Activated naive CD4-positive, alpha-beta T cell treated with anti-CD3 and anti-CD28 coated beads, Interleukin-2, amount 50 U/mL, for 24 hours (primary cell): ENCODE results near the gene GPC1.

Experiments used
- H3K27ac Mint-ChIP-seq: one replicate; pipeline ENCODE4 v1.8.0; 2021; ENCODE audit warnings: mild to moderate bottlenecking, mixed read lengths
- H3K27me3 Mint-ChIP-seq: one replicate; pipeline ENCODE4 v1.8.0; 2021; ENCODE audit warnings: mixed read lengths
- H3K36me3 Mint-ChIP-seq: one replicate; pipeline ENCODE4 v1.8.0; 2021; ENCODE audit warnings: mixed read lengths
- H3K4me1 Mint-ChIP-seq: one replicate; pipeline ENCODE4 v1.8.0; 2021; ENCODE audit warnings: mixed read lengths
- H3K4me3 Mint-ChIP-seq: one replicate; pipeline ENCODE4 v1.8.0; 2021; ENCODE audit warnings: mild to moderate bottlenecking, mixed read lengths
- H3K9me3 Mint-ChIP-seq: one replicate; pipeline ENCODE4 v1.8.0; 2021; ENCODE audit warnings: mixed read lengths

The GPC1 gene

GRCh38 chr2:240440251-240440650 is 4.8 kb downstream of the GPC1 start:
- Mint-ChIP-seq H3K27ac (no peak overlapping the region), H3K4me1 (no peaks in the 10 kb centered on the region), H3K27me3 (peaks cover 6% of the 10 kb centered on the region), H3K9me3 (no peaks in the 10 kb centered on the region), H3K4me3 (no peak overlapping the region), H3K36me3 (no peaks in the 10 kb centered on the region)

- H3K9me3 Mint-ChIP-seq, result no peaks in the 10 kb centered on the region
Observed at GRCh38 chr2:240440704-240441320, 5.3 kb downstream of the GPC1 start.

GRCh38 chr2:240441326-240441992 is 6.0 kb downstream of the GPC1 start:
- Mint-ChIP-seq H3K4me1 (no peaks in the 10 kb centered on the region), H3K36me3 (no peaks in the 10 kb centered on the region), H3K27ac (no peak overlapping the region), H3K4me3 (no peak overlapping the region), H3K9me3 (no peaks in the 10 kb centered on the region), H3K27me3 (peaks cover 6% of the 10 kb centered on the region)

More at GRCh38 chr2:240440704-240441320, 5.3 kb downstream of the GPC1 start:
- H3K36me3 Mint-ChIP-seq, result no peaks in the 10 kb centered on the region
- peaks cover 6% of the 10 kb centered on the region for H3K27me3 Mint-ChIP-seq
- H3K27ac Mint-ChIP-seq, result no peak overlapping the region
- no peak overlapping the region for H3K4me3 Mint-ChIP-seq
- H3K4me1 Mint-ChIP-seq, result no peaks in the 10 kb centered on the region

- Mint-ChIP-seq H3K4me3 (no peak overlapping the region), H3K27me3 (peaks cover 5% of the 10 kb centered on the region), H3K36me3 (no peaks in the 10 kb centered on the region), H3K4me1 (no peaks in the 10 kb centered on the region), H3K27ac (no peak overlapping the region), H3K9me3 (no peaks in the 10 kb centered on the region)
Observed at GRCh38 chr2:240441993-240442411, 6.5 kb downstream of the GPC1 start.

GRCh38 chr2:240442891-240443715 is 7.6 kb downstream of the GPC1 start:
- Mint-ChIP-seq H3K4me1 (no peaks in the 10 kb centered on the region), H3K4me3 (no peak overlapping the region), H3K9me3 (no peaks in the 10 kb centered on the region), H3K27ac (no peak overlapping the region), H3K27me3 (peaks cover 4% of the 10 kb centered on the region), H3K36me3 (no peaks in the 10 kb centered on the region)

GRCh38 chr2:240443891-240444301 is 8.4 kb downstream of the GPC1 start:
- H3K9me3 Mint-ChIP-seq, result no peaks in the 10 kb centered on the region
- H3K4me1 Mint-ChIP-seq, result no peaks in the 10 kb centered on the region
- H3K36me3 Mint-ChIP-seq, result no peaks in the 10 kb centered on the region
- H3K27ac Mint-ChIP-seq, result no peak overlapping the region
- H3K27me3 Mint-ChIP-seq, result peaks cover 4% of the 10 kb centered on the region
- H3K4me3 Mint-ChIP-seq, result no peak overlapping the region

GRCh38 chr2:240444464-240444863 is 9.0 kb downstream of the GPC1 start:
- Mint-ChIP-seq H3K4me3 (no peak overlapping the region), H3K4me1 (no peaks in the 10 kb centered on the region), H3K9me3 (no peaks in the 10 kb centered on the region), H3K27ac (no peak overlapping the region), H3K27me3 (peaks cover 6% of the 10 kb centered on the region), H3K36me3 (no peaks in the 10 kb centered on the region)

- Mint-ChIP-seq H3K4me3 (no peak overlapping the region), H3K27me3 (peaks cover 19% of the 10 kb centered on the region), H3K27ac (no peak overlapping the region), H3K4me1 (no peaks in the 10 kb centered on the region), H3K36me3 (no peaks in the 10 kb centered on the region), H3K9me3 (no peaks in the 10 kb centered on the region)
Observed at GRCh38 chr2:240445961-240446663, 10.6 kb downstream of the GPC1 start.

GRCh38 chr2:240446664-240447175 is 11.3 kb downstream of the GPC1 start:
- Mint-ChIP-seq H3K36me3 (no peaks in the 10 kb centered on the region), H3K4me1 (no peaks in the 10 kb centered on the region), H3K27ac (no peak overlapping the region), H3K9me3 (no peaks in the 10 kb centered on the region), H3K4me3 (no peak overlapping the region), H3K27me3 (peaks cover 20% of the 10 kb centered on the region)

- Mint-ChIP-seq H3K9me3 (no peaks in the 10 kb centered on the region), H3K27ac (no peak overlapping the region), H3K4me1 (no peaks in the 10 kb centered on the region), H3K27me3 (peaks cover 24% of the 10 kb centered on the region), H3K4me3 (no peak overlapping the region), H3K36me3 (no peaks in the 10 kb centered on the region)
Observed at GRCh38 chr2:240447331-240447730, 11.9 kb downstream of the GPC1 start.

GRCh38 chr2:240447934-240448333 is 12.5 kb downstream of the GPC1 start:
- Mint-ChIP-seq H3K4me1 (no peaks in the 10 kb centered on the region), H3K4me3 (no peak overlapping the region), H3K27me3 (peaks cover 24% of the 10 kb centered on the region), H3K9me3 (no peaks in the 10 kb centered on the region), H3K27ac (no peak overlapping the region), H3K36me3 (no peaks in the 10 kb centered on the region)

GRCh38 chr2:240448387-240449274 is 13.2 kb downstream of the GPC1 start:
- no peaks in the 10 kb centered on the region for H3K9me3 Mint-ChIP-seq
- no peaks in the 10 kb centered on the region for H3K36me3 Mint-ChIP-seq
- H3K27me3 Mint-ChIP-seq, result peaks cover 24% of the 10 kb centered on the region
- no peaks in the 10 kb centered on the region for H3K4me1 Mint-ChIP-seq
- no peak overlapping the region for H3K4me3 Mint-ChIP-seq
- no peak overlapping the region for H3K27ac Mint-ChIP-seq

- Mint-ChIP-seq H3K4me3 (no peak overlapping the region), H3K4me1 (peaks cover 4% of the 10 kb centered on the region), H3K36me3 (no peaks in the 10 kb centered on the region), H3K9me3 (no peaks in the 10 kb centered on the region), H3K27me3 (peaks cover 33% of the 10 kb centered on the region), H3K27ac (peak overlapping the region; percentile 38)
Observed at GRCh38 chr2:240449764-240450531, 14.5 kb downstream of the GPC1 start.

GRCh38 chr2:240450532-240451107 is 15.2 kb downstream of the GPC1 start:
- Mint-ChIP-seq H3K9me3 (no peaks in the 10 kb centered on the region), H3K27ac (no peak overlapping the region), H3K36me3 (no peaks in the 10 kb centered on the region), H3K4me1 (peaks cover 4% of the 10 kb centered on the region), H3K27me3 (peaks cover 35% of the 10 kb centered on the region), H3K4me3 (no peak overlapping the region)
